GM12801 (cell line): ENCODE results near the gene AP2A2.

Experiments used
- TF ChIP-seq, protein P1 (sequence below): IDR thresholded peaks from one replicate; pipeline ENCODE4 v1.5.1; 2011; ENCODE audit warnings: control low read depth; ENCODE audit not compliant: insufficient read length; ENCODE audit errors: extremely low read depth

Gene AP2A2

DNA sequence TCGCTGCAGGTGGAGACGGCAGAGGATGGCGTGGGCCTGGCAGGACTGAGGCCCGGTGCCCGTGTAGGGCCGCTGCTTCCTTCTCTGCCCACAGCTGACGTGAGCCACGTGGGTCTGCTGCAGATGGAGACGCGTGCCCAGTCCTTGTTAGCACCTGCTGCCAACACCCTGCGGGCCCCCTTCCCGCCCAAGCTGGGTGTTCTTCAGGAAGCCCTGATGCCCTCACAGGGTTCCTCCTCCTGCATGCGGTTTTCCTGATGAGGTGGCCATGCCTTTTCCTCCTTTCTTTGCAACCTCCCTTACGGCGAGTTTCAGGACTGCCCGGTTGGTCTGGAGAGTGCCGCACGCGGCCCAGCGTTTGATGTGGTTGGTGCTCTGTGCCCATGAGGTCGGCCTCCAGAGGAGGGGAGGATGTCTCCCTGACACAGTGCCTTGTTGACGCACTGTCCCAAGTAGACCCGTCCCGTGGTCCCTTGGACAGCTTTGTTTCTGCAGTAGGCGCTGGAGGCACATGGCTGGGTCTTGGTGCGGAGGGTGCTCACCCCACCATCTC, 44.7 kb downstream of the AP2A2 start:
- TF ChIP-seq, protein P1, sequence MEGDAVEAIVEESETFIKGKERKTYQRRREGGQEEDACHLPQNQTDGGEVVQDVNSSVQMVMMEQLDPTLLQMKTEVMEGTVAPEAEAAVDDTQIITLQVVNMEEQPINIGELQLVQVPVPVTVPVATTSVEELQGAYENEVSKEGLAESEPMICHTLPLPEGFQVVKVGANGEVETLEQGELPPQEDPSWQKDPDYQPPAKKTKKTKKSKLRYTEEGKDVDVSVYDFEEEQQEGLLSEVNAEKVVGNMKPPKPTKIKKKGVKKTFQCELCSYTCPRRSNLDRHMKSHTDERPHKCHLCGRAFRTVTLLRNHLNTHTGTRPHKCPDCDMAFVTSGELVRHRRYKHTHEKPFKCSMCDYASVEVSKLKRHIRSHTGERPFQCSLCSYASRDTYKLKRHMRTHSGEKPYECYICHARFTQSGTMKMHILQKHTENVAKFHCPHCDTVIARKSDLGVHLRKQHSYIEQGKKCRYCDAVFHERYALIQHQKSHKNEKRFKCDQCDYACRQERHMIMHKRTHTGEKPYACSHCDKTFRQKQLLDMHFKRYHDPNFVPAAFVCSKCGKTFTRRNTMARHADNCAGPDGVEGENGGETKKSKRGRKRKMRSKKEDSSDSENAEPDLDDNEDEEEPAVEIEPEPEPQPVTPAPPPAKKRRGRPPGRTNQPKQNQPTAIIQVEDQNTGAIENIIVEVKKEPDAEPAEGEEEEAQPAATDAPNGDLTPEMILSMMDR: no peak

DNA sequence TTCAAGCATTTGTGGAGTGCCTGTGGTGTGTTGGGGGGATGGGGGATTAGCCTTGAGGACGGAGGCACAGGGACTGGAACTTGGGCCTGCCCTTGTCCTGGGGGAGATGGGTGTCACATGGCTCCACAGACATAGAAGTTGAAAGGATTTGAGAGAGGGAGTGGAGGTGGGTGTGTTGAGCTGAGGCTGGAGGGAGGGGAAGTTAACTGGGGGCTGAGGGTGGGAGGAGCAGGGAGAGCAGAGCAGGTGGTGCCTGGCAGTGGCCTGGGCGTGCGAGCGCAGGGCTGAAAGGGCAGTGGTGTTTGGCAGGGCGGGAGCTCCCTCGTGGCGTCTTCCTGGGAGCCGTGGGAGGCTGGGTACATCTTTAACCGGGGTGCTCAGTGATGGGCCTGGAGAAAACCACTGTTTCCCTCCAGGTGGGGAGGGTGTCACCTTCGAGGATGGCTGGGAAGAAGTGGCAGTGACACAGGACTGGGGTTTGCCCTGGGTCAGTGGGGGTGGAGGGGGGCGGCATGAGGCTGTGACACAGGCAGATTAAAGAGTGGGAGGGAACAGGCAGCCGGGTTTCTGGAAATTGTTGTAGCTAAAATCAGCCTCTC, 45.5 kb downstream of the AP2A2 start:
- TF ChIP-seq, protein P1: no peak

DNA sequence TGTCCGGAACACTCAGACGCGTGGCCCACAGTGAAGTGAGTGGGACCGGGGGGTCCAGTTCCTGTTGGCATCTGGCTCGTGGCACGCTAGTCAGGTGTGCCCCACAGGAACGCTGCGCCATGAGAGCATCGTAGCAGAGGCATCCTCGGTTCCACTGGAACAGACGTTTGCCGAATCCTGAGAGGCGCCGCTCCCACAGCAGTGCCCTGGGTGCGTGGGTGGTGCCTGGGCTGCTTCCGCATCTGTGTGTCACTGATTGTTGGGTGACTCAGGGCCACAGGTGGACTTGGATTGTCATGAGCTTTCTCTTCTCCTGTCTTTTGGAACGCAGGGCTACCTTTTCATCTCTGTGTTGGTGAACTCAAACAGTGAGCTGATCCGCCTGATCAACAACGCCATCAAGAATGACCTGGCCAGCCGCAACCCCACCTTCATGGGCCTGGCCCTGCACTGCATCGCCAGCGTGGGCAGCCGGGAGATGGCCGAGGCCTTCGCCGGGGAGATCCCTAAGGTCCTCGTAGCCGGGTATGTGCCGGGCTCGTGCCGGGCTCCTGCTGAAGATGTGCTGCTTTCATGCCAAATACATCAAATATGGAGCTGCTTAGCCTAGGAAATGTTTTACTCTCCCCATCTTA, 46.2 kb downstream of the AP2A2 start:
- TF ChIP-seq, protein P1: no peak

DNA sequence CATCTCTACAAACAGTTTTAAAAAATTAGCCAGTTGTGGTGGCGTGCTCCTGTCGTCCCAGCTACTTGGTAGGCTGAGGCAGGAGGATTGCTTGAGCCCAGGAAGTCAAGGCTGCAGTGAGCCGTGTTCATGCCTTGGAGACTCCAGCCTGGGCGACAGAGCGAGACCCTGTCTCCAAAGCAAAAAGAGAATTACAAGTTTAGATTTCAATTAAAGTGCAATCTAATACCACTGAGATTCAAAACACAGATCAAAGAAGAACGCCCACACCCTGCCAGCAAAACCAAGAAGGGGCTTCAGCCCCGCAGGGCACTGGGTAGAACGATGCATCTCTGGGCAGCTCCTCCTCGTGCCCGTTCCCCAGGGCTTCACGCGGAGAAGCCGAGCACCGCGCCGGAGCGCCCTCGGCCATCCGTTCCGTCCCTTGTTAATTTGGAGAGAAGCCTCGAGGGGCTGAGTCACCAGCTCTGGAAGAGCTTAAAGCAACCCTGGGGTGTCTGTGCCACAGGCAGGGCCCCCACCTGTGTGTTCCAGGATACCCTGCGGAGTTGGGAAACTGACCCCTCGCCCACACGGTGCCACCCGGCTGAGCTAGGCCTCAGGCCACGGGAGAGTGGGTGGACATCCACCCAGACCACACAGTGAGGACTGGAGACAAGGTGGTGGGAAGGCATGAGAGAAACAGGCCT, 47.0 kb downstream of the AP2A2 start:
- TF ChIP-seq, protein P1: no peak

DNA sequence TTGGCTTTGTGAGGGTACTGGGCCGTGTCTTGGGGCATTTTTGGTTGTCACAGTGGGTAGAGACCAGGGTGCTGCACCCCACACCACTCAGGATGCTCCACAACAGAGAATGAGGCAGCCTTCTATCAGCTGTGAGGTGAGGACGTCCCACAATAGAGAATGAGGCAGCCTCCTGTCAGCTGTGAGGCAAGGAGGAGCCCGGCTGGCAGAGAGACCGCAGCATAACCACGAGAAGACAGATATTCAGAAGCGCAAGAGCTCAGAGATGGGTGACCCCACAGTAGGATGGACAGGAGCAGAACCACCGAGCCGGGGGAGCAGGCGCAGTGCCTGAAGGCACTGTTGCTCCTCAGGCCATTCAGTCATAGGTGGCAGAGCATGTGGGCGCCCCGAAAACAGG, 47.6 kb downstream of the AP2A2 start:
- TF ChIP-seq, protein P1: no peak

DNA sequence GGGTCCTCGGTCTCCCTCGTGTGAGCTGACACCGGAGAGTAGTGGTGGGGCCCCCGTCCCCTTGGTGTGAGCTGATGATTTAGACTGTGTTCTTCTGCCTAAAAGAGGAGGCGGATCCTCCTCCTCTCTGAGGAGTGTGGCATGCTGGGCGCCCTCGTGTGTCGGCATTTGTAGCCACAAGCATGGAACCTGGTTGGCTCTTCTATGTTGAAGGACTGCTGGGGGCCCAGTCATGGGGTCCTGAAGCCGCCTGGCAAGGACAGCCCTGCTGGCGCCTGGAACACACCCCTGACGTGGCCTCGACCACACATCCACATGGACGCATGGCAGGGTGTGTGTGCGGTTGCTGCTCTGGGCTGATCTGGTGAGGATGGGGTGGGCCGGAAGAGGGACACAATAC, 50.2 kb downstream of the AP2A2 start:
- TF ChIP-seq, protein P1: no peak

DNA sequence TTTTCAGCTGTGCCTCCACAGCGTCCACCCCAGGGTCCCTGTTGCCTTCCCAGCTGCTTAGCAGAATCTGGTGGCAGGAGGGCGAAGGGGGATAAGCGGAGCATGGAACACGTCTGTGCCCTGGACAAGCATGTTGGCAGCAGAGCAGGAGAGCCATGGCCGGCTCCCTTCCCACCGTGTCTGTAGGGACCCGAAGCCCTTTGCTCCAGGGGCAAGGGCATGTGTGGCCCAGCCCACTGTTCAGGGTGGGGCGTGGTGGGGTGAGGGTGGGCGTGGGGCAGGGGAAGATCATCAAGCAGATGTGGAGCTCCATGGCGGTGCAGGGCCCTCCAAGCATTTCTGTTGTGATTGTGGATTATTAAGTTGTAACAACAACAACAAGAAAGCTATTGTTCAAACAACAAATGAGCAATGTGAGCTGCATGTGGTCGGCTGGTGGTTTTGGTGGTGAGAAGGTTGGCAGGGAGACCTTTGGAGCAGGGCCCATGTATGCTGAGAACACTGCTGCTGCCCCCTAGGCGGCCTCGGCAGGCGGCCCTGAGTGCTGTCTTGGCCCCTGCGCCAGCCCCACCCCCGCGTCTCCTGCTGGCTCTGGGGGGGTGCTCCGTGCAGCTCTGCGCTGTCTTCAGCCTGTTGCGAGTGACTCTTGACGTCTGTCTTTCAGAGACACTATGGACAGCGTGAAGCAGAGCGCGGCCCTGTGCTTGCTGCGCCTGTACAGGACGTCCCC, 50.9 kb downstream of the AP2A2 start:
- TF ChIP-seq, protein P1: no peak
